Activated naive CD8-positive, alpha-beta T cell treated with anti-CD3 and anti-CD28 coated beads for 36 hours (primary cell): ENCODE results near the gene ZNF483. TPM values are rescaled to one million over a fixed set of nuclear protein-coding genes. Genes with fewer than 3 reads are reported as not detected.
"Not testable (repeated sequence)": the region's sequence is repeated elsewhere in the genome, so short reads cannot be mapped to it uniquely, and the experiment has no call there.

Experiments used
- DNase-seq: peaks from one replicate; pipeline ENCODE4 v3.0.0; 2021
- H3K27ac Mint-ChIP-seq: one replicate; pipeline ENCODE4 v1.8.0; 2022; ENCODE audit warnings: mild to moderate bottlenecking, moderate library complexity, mixed read lengths
- H3K27me3 Mint-ChIP-seq: one replicate; pipeline ENCODE4 v1.8.0; 2022; ENCODE audit warnings: mild to moderate bottlenecking, mixed read lengths
- H3K36me3 Mint-ChIP-seq: one replicate; pipeline ENCODE4 v1.8.0; 2021; ENCODE audit warnings: mild to moderate bottlenecking, mixed read lengths
- H3K4me1 Mint-ChIP-seq: one replicate; pipeline ENCODE4 v1.8.0; 2021; ENCODE audit warnings: mixed read lengths
- H3K4me3 Mint-ChIP-seq: one replicate; pipeline ENCODE4 v1.8.0; 2022; ENCODE audit warnings: mild to moderate bottlenecking, moderate library complexity, mixed read lengths
- H3K9me3 Mint-ChIP-seq: one replicate; pipeline ENCODE4 v1.8.0; 2022; ENCODE audit warnings: mixed read lengths
- total RNA-seq, 2 experiments: library from RNA; stranded (reverse); gene quantifications; one replicate each; pipeline ENCODE4 v1.2.3, GENCODE V29; 2021

The ZNF483 gene
- total RNA-seq, 2 experiments from 2014 or later, result 1.5 to 2.3 TPM

GRCh38 chr9:111516061-111516465 lies 8.9 kb upstream of the ZNF483 start:
- Mint-ChIP-seq H3K36me3 (no peaks in the 10 kb centered on the region), H3K4me3 (no peak overlapping the region), H3K27ac (no peak overlapping the region), H3K27me3 (peaks cover 5% of the 10 kb centered on the region), H3K9me3 (peaks cover 2% of the 10 kb centered on the region), H3K4me1 (no peaks in the 10 kb centered on the region)
- DNase-seq, result no peak

- peaks cover 18% of the 10 kb centered on the region for H3K36me3 Mint-ChIP-seq
These were observed 286 bp upstream of the ZNF483 start for GRCh38 chr9:111524731-111525055.

GRCh38 chr9:111527347-111527746 lies 2.4 kb downstream of the ZNF483 start:
- H3K27ac Mint-ChIP-seq, result no peak overlapping the region

More at GRCh38 chr9:111524731-111525055, 286 bp upstream of the ZNF483 start:
- H3K4me1 Mint-ChIP-seq, result peaks cover 12% of the 10 kb centered on the region
- H3K27ac Mint-ChIP-seq, result peak overlapping the region; percentile 50
- DNase-seq, result no peak
- H3K4me3 Mint-ChIP-seq, result peak overlapping the region; percentile 88
- H3K27me3 Mint-ChIP-seq, result peaks cover 4% of the 10 kb centered on the region
- peaks cover 5% of the 10 kb centered on the region for H3K9me3 Mint-ChIP-seq

GRCh38 chr9:111529787-111530186 lies 4.8 kb downstream of the ZNF483 start:
- Mint-ChIP-seq H3K36me3 (peaks cover 65% of the 10 kb centered on the region), H3K4me1 (peaks cover 12% of the 10 kb centered on the region)
- no peak for DNase-seq

More at GRCh38 chr9:111527347-111527746, 2.4 kb downstream of the ZNF483 start:
- Mint-ChIP-seq H3K4me1 (peaks cover 12% of the 10 kb centered on the region), H3K4me3 (no peak overlapping the region), H3K36me3 (peaks cover 42% of the 10 kb centered on the region), H3K27me3 (peaks cover 4% of the 10 kb centered on the region), H3K9me3 (peaks cover 10% of the 10 kb centered on the region)
- DNase-seq, result no peak

GRCh38 chr9:111531716-111532115 lies 6.7 kb downstream of the ZNF483 start:
- no peak overlapping the region for H3K4me3 Mint-ChIP-seq
- no peaks in the 10 kb centered on the region for H3K4me1 Mint-ChIP-seq
- no peak overlapping the region for H3K27ac Mint-ChIP-seq
- peaks cover 67% of the 10 kb centered on the region for H3K36me3 Mint-ChIP-seq
- H3K9me3 Mint-ChIP-seq, result peaks cover 23% of the 10 kb centered on the region
- no peaks in the 10 kb centered on the region for H3K27me3 Mint-ChIP-seq
- no peak for DNase-seq

More at GRCh38 chr9:111529787-111530186, 4.8 kb downstream of the ZNF483 start:
- H3K27me3 Mint-ChIP-seq, result peaks cover 4% of the 10 kb centered on the region
- no peak overlapping the region for H3K27ac Mint-ChIP-seq
- peaks cover 22% of the 10 kb centered on the region for H3K9me3 Mint-ChIP-seq
- H3K4me3 Mint-ChIP-seq, result no peak overlapping the region

- no peak overlapping the region for H3K27ac Mint-ChIP-seq
- no peak overlapping the region for H3K4me3 Mint-ChIP-seq
- peaks cover 30% of the 10 kb centered on the region for H3K9me3 Mint-ChIP-seq
- H3K36me3 Mint-ChIP-seq, result peaks cover 74% of the 10 kb centered on the region
- no peaks in the 10 kb centered on the region for H3K27me3 Mint-ChIP-seq
- no peaks in the 10 kb centered on the region for H3K4me1 Mint-ChIP-seq
- no peak for DNase-seq
These were observed 8.3 kb downstream of the ZNF483 start for GRCh38 chr9:111533099-111533790.

GRCh38 chr9:111542497-111543254 lies 17.7 kb downstream of the ZNF483 start:
- no peaks in the 10 kb centered on the region for H3K4me1 Mint-ChIP-seq
- H3K9me3 Mint-ChIP-seq, result peaks cover 66% of the 10 kb centered on the region

GRCh38 chr9:111548623-111549022 lies 23.6 kb downstream of the ZNF483 start:
- peaks cover 54% of the 10 kb centered on the region for H3K9me3 Mint-ChIP-seq
- H3K36me3 Mint-ChIP-seq, result peaks cover 71% of the 10 kb centered on the region
- no peaks in the 10 kb centered on the region for H3K4me1 Mint-ChIP-seq

More at GRCh38 chr9:111542497-111543254, 17.7 kb downstream of the ZNF483 start:
- DNase-seq, result no peak
- no peaks in the 10 kb centered on the region for H3K27me3 Mint-ChIP-seq
- no peak overlapping the region for H3K4me3 Mint-ChIP-seq
- no peak overlapping the region for H3K27ac Mint-ChIP-seq
- H3K36me3 Mint-ChIP-seq, result peaks cover 72% of the 10 kb centered on the region

GRCh38 chr9:111555425-111555824 lies 30.4 kb downstream of the ZNF483 start:
- H3K4me3 Mint-ChIP-seq, DNase-seq, H3K27me3 Mint-ChIP-seq, H3K4me1 Mint-ChIP-seq, H3K27ac Mint-ChIP-seq: not testable (repeated sequence)
- Mint-ChIP-seq H3K9me3 (peaks cover 44% of the 10 kb centered on the region), H3K36me3 (peaks cover 57% of the 10 kb centered on the region)

More at GRCh38 chr9:111548623-111549022, 23.6 kb downstream of the ZNF483 start:
- Mint-ChIP-seq H3K4me3 (no peak overlapping the region), H3K27ac (no peak overlapping the region), H3K27me3 (no peaks in the 10 kb centered on the region)
- DNase-seq, result no peak

GRCh38 chr9:111559000-111559610 lies 34.1 kb downstream of the ZNF483 start:
- no peaks in the 10 kb centered on the region for H3K27me3 Mint-ChIP-seq
- H3K4me3 Mint-ChIP-seq, result no peak overlapping the region
- H3K36me3 Mint-ChIP-seq, result peaks cover 45% of the 10 kb centered on the region
- no peak for DNase-seq
- no peaks in the 10 kb centered on the region for H3K4me1 Mint-ChIP-seq
- H3K27ac Mint-ChIP-seq, result no peak overlapping the region
- H3K9me3 Mint-ChIP-seq, result peaks cover 35% of the 10 kb centered on the region

- H3K4me3 Mint-ChIP-seq, result no peak overlapping the region
- H3K4me1 Mint-ChIP-seq, result no peaks in the 10 kb centered on the region
- H3K27me3 Mint-ChIP-seq, result no peaks in the 10 kb centered on the region
- DNase-seq, result no peak
- peaks cover 29% of the 10 kb centered on the region for H3K36me3 Mint-ChIP-seq
- H3K9me3 Mint-ChIP-seq, result peaks cover 18% of the 10 kb centered on the region
- H3K27ac Mint-ChIP-seq, result no peak overlapping the region
These were observed 36.3 kb downstream of the ZNF483 start for GRCh38 chr9:111561165-111561719.

- no peak overlapping the region for H3K4me3 Mint-ChIP-seq
- H3K36me3 Mint-ChIP-seq, result peaks cover 29% of the 10 kb centered on the region
- no peak for DNase-seq
- no peak overlapping the region for H3K27ac Mint-ChIP-seq
- H3K4me1 Mint-ChIP-seq, result no peaks in the 10 kb centered on the region
- H3K9me3 Mint-ChIP-seq, result peaks cover 33% of the 10 kb centered on the region
- no peaks in the 10 kb centered on the region for H3K27me3 Mint-ChIP-seq
These were observed 41.3 kb downstream of the ZNF483 start for GRCh38 chr9:111566234-111566633.

- DNase-seq, H3K27me3 Mint-ChIP-seq, H3K4me3 Mint-ChIP-seq, H3K4me1 Mint-ChIP-seq, H3K27ac Mint-ChIP-seq: not testable (repeated sequence)
- peaks cover 24% of the 10 kb centered on the region for H3K36me3 Mint-ChIP-seq
- peaks cover 33% of the 10 kb centered on the region for H3K9me3 Mint-ChIP-seq
These were observed 43.1 kb downstream of the ZNF483 start for GRCh38 chr9:111568127-111568526.

- peaks cover 10% of the 10 kb centered on the region for H3K27me3 Mint-ChIP-seq
These were observed 48.1 kb downstream of the ZNF483 start for GRCh38 chr9:111572950-111573604.

More at GRCh38 chr9:111572950-111573604, 48.1 kb downstream of the ZNF483 start:
- no peak for DNase-seq
- Mint-ChIP-seq H3K4me1 (no peaks in the 10 kb centered on the region), H3K36me3 (peaks cover 13% of the 10 kb centered on the region), H3K27ac (no peak overlapping the region), H3K4me3 (no peak overlapping the region), H3K9me3 (peaks cover 19% of the 10 kb centered on the region)
